Neuronal stem cell (in vitro differentiated cells): ENCODE results near the gene CNNM4.

ENCODE experiments used
- DNase-seq: peaks from one replicate; pipeline ENCODE4 v3.0.0-alpha.2; 2013; ENCODE audit warnings: low spot score
- H2AFZ ChIP-seq: one replicate; pipeline ENCODE4 v1.6.1; 2013; ENCODE audit warnings: mild to moderate bottlenecking, low read length, inconsistent platforms
- H2AK5ac ChIP-seq: 2 replicates; pipeline ENCODE4 v1.6.1; 2013; ENCODE audit warnings: low read depth, mild to moderate bottlenecking, inconsistent platforms, low read length, moderate library complexity, mixed read lengths
- H2BK120ac ChIP-seq: 2 replicates; pipeline ENCODE4 v1.6.1; 2013; ENCODE audit warnings: low read depth, mild to moderate bottlenecking, inconsistent platforms, low read length, moderate library complexity, mixed read lengths
- H2BK12ac ChIP-seq: one replicate; pipeline ENCODE4 v1.6.1; 2013; ENCODE audit warnings: low read length, inconsistent platforms
- H2BK15ac ChIP-seq: 2 replicates; pipeline ENCODE4 v1.6.1; 2013; ENCODE audit warnings: mild to moderate bottlenecking, low read length, inconsistent platforms, mixed read lengths
- H2BK5ac ChIP-seq: one replicate; pipeline ENCODE4 v1.6.1; 2013; ENCODE audit warnings: inconsistent platforms, mild to moderate bottlenecking, low read length, moderate library complexity
- H3K14ac ChIP-seq: one replicate; pipeline ENCODE4 v1.6.1; 2013; ENCODE audit warnings: low read length, inconsistent platforms
- H3K18ac ChIP-seq: 2 replicates; pipeline ENCODE4 v1.6.1; 2013; ENCODE audit warnings: low read length, inconsistent platforms
- H3K23ac ChIP-seq: 2 replicates; pipeline ENCODE4 v1.6.1; 2013; ENCODE audit warnings: low read depth, mild to moderate bottlenecking, mixed read lengths, low read length, inconsistent platforms; ENCODE audit not compliant: poor library complexity
- H3K27ac ChIP-seq: replicated peaks from 3 replicates; pipeline ENCODE4 v1.5.1; 2013; ENCODE audit warnings: low read length, inconsistent platforms
- H3K27me3 ChIP-seq, 3 experiments: 2 replicates each; pipeline ENCODE4 v1.6.1; 2013; ENCODE audit warnings: low read length in 3 of 3, mild to moderate bottlenecking in 2 of 3, inconsistent platforms in 1 of 3, low read depth in 1 of 3, mixed read lengths in 1 of 3, moderate library complexity in 1 of 3; ENCODE audit not compliant: control insufficient read depth in 3 of 3, insufficient read depth in 3 of 3
- H3K36me3 ChIP-seq, 2 donors: replicated peaks in 1 of 2; 2 replicates each; pipeline ENCODE4 v1.6.1; 2013; ENCODE audit warnings: low read length in 2 of 2; ENCODE audit not compliant: control insufficient read depth in 2 of 2, insufficient read depth in 2 of 2
- H3K4ac ChIP-seq: 2 replicates; pipeline ENCODE4 v1.6.1; 2013; ENCODE audit warnings: inconsistent platforms, mild to moderate bottlenecking, low read length, moderate library complexity
- H3K4me1 ChIP-seq, 2 donors: 1 replicate in 1 of 2; 2 replicates in 1 of 2; pipeline ENCODE4 v1.6.1; 2013; ENCODE audit warnings: low read length in 2 of 2, low read depth in 1 of 2; ENCODE audit not compliant: control insufficient read depth in 2 of 2, insufficient read depth in 1 of 2
- H3K4me2 ChIP-seq: one replicate; pipeline ENCODE4 v1.6.1; 2013; ENCODE audit warnings: mild to moderate bottlenecking, low read length, inconsistent platforms; ENCODE audit not compliant: insufficient read depth, poor library complexity, severe bottlenecking
- H3K4me3 ChIP-seq, 2 donors: 2 replicates each; pipeline ENCODE4 v1.5.1; 2013; ENCODE audit warnings: low read length in 2 of 2, mild to moderate bottlenecking in 2 of 2, inconsistent platforms in 1 of 2, moderate library complexity in 1 of 2
- H3K79me1 ChIP-seq: one replicate; pipeline ENCODE4 v1.6.1; 2013; ENCODE audit warnings: low read depth, mild to moderate bottlenecking, inconsistent platforms, low read length, moderate library complexity
- H3K9ac ChIP-seq: one replicate; pipeline ENCODE4 v1.6.1; 2013; ENCODE audit warnings: mild to moderate bottlenecking, low read depth, low read length, inconsistent platforms; ENCODE audit not compliant: poor library complexity
- H3K9me3 ChIP-seq, 2 donors: replicated peaks in 1 of 2; 2 replicates each; pipeline versions ENCODE3 to v1.6.1; 2013; ENCODE audit warnings: low read length in 2 of 2, mild to moderate bottlenecking in 2 of 2, inconsistent platforms in 1 of 2, low read depth in 1 of 2, mixed read lengths in 1 of 2, moderate library complexity in 1 of 2; ENCODE audit not compliant: control insufficient read depth in 2 of 2, insufficient read depth in 1 of 2
- H4K8ac ChIP-seq: one replicate; pipeline ENCODE4 v1.6.1; 2013; ENCODE audit warnings: low read depth, mild to moderate bottlenecking, inconsistent platforms, low read length, moderate library complexity
- H4K91ac ChIP-seq: one replicate; pipeline ENCODE4 v1.6.1; 2013; ENCODE audit warnings: low read length, low read depth, mild to moderate bottlenecking, inconsistent platforms; ENCODE audit not compliant: poor library complexity
- WGBS, 2 donors: extraction: QIAGEN DNeasy Blood & Tissue Kit; methylation state at CpG; one replicate each; pipeline ENCODE4 v1.1.7; 2013; ENCODE audit warnings: missing lambda C conversion rate in 2 of 2, mixed read lengths in 1 of 2; ENCODE audit not compliant: insufficient read length in 2 of 2, insufficient replicate concordance in 1 of 2; ENCODE audit errors: extremely low coverage in 2 of 2; 5-methylcytosine and 5-hydroxymethylcytosine counted together

The CNNM4 gene

GRCh38 chr2:96726131-96726530, 34.6 kb upstream of the CNNM4 start:
- Histone ChIP-seq H2BK120ac (no peak overlapping the region), H3K4ac (no peak overlapping the region), H3K9me3 (no peaks in the 10 kb centered on the region), H2AFZ (no peak overlapping the region), H4K8ac (no peak overlapping the region), H4K91ac (no peak overlapping the region), H3K4me1 (no peaks in the 10 kb centered on the region), H3K27ac (no peak overlapping the region), H3K4me2 (no peak overlapping the region), H2AK5ac (no peak overlapping the region), H3K9ac (no peak overlapping the region), H3K36me3 (peaks cover 15 to 66% of the 10 kb centered on the region in 2 donors), H3K27me3 (no peaks in the 10 kb centered on the region), H3K23ac (no peak overlapping the region), H3K4me3 (no peak overlapping the region), H3K14ac (no peak overlapping the region), H2BK12ac (no peak overlapping the region), H2BK5ac (no peak overlapping the region), H2BK15ac (no peak overlapping the region), H3K18ac (no peak overlapping the region), H3K79me1 (peaks cover 2% of the 10 kb centered on the region)
- WGBS, 2 donors, result no CpG with 5 or more reads among the region's 4 CpGs
- DNase-seq, result no peak

- Histone ChIP-seq H3K4ac (no peak overlapping the region), H2BK15ac (no peak overlapping the region), H2AFZ (no peak overlapping the region), H2AK5ac (no peak overlapping the region), H3K9ac (no peak overlapping the region), H3K79me1 (peaks cover 2% of the 10 kb centered on the region), H4K8ac (no peak overlapping the region), H3K27me3 (no peaks in the 10 kb centered on the region), H3K23ac (no peak overlapping the region), H3K4me1 (no peaks in the 10 kb centered on the region), H3K36me3 (peaks cover 15 to 76% of the 10 kb centered on the region in 2 donors), H3K14ac (no peak overlapping the region), H4K91ac (no peak overlapping the region), H2BK120ac (no peak overlapping the region), H3K4me3 (no peak overlapping the region), H2BK12ac (no peak overlapping the region), H3K18ac (no peak overlapping the region), H3K4me2 (no peak overlapping the region), H3K27ac (no peak overlapping the region), H2BK5ac (no peak overlapping the region), H3K9me3 (no peaks in the 10 kb centered on the region)
- no CpG with 5 or more reads among the region's 5 CpGs for WGBS, 2 donors
- no peak for DNase-seq
Measured at GRCh38 chr2:96727431-96727830, 33.3 kb upstream of the CNNM4 start.

DNA sequence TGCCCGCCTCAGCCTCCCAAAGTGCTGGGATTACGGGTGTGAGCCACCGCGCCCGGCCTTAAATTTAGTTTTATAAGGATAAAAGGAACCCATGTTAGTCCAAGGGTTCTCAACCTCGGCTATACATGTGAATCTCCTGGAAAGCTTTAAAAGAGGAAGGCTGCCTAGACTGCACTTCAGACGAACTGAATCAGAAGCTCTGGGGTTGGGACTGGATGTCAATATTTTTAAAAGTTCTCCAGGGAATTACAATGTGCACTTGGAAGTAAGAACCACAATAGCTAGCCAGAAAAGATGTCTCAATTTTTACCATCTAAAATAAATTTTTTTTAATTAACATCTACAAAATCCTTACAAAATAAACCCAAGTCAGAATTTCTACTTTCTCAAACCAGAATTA, 31.0 kb upstream of the CNNM4 start:
- Histone ChIP-seq H3K27me3 (no peaks in the 10 kb centered on the region), H3K18ac (no peak overlapping the region), H3K9ac (no peak overlapping the region), H4K91ac (no peak overlapping the region), H3K23ac (no peak overlapping the region), H4K8ac (no peak overlapping the region), H3K4me3 (no peak overlapping the region), H3K14ac (no peak overlapping the region), H3K36me3 (peaks cover 27 to 85% of the 10 kb centered on the region in 2 donors), H3K4me1 (no peaks in the 10 kb centered on the region), H2BK15ac (no peak overlapping the region), H2BK5ac (no peak overlapping the region), H3K79me1 (peaks cover 2% of the 10 kb centered on the region), H2BK120ac (no peak overlapping the region), H2AFZ (no peak overlapping the region), H3K4me2 (no peak overlapping the region), H2AK5ac (no peak overlapping the region), H2BK12ac (no peak overlapping the region), H3K27ac (no peak overlapping the region), H3K4ac (no peak overlapping the region), H3K9me3 (no peaks in the 10 kb centered on the region)
- no CpG with 5 or more reads among the region's 7 CpGs for WGBS, 2 donors
- no peak for DNase-seq

GRCh38 chr2:96730212-96730611, 30.5 kb upstream of the CNNM4 start:
- Histone ChIP-seq H3K4me3 (no peak overlapping the region), H3K4ac (no peak overlapping the region), H3K79me1 (peaks cover 2% of the 10 kb centered on the region), H3K27ac (no peak overlapping the region), H3K9me3 (no peaks in the 10 kb centered on the region), H3K23ac (no peak overlapping the region), H3K14ac (no peak overlapping the region), H4K8ac (no peak overlapping the region), H2BK120ac (no peak overlapping the region), H3K18ac (no peak overlapping the region), H2AFZ (no peak overlapping the region), H4K91ac (no peak overlapping the region), H2AK5ac (no peak overlapping the region), H3K36me3 (peaks cover 27 to 90% of the 10 kb centered on the region in 2 donors), H3K9ac (peak overlapping the region; percentile 36), H2BK12ac (no peak overlapping the region), H2BK5ac (no peak overlapping the region), H3K4me1 (no peaks in the 10 kb centered on the region), H3K4me2 (no peak overlapping the region), H3K27me3 (no peaks in the 10 kb centered on the region), H2BK15ac (no peak overlapping the region)
- no peak for DNase-seq
- WGBS, 2 donors, result no CpG with 5 or more reads among the region's 2 CpGs
